Measurements from ENCODE around the gene TP53I13. TPM values are rescaled to one million over a fixed set of nuclear protein-coding genes. Genes with fewer than 3 reads are reported as not detected.

The TP53I13 gene
- total and polyA plus RNA-seq, 2 of the 13 experiments (the other 11 are each of a cell fraction or from before 2014, with no cell fraction given) = 16.9 to 25.7 TPM

- TF ChIP-seq SETDB1 (CRISPR knock-in tag; IDR thresholded peaks at IDR 0.05; ENCODE audit: borderline replicate concordance) = no peak
- TF ChIP-seq ZC3H13 (CRISPR knock-in tag; IDR thresholded peaks at IDR 0.05) = no peak
- TF ChIP-seq MYNN (CRISPR knock-in tag; IDR thresholded peaks at IDR 0.05; ENCODE audit: low read depth) = no peak
- TF ChIP-seq HNF1A (IDR thresholded peaks at IDR 0.05; ENCODE audit: low read depth) = no peak
- TF ChIP-seq HNF1A (CRISPR knock-in tag; IDR thresholded peaks at IDR 0.05; ENCODE audit: borderline replicate concordance) = no peak; the same call in 1 of the 2 replicates
- TF ChIP-seq ZMYM3 (CRISPR knock-in tag; IDR thresholded peaks at IDR 0.05) = no peak
- no peak for TF ChIP-seq ZXDC (CRISPR knock-in tag; IDR thresholded peaks at IDR 0.05)
- TF ChIP-seq ZNF224 (CRISPR knock-in tag; IDR thresholded peaks at IDR 0.05) = no peak
- no peak for TF ChIP-seq ZNF546 (CRISPR knock-in tag; conservative IDR thresholded peaks at IDR 0.05)
- TF ChIP-seq POLR2AphosphoS2 (IDR thresholded peaks at IDR 0.05; ENCODE audit: low read depth, low read length) = no peak
- TF ChIP-seq ZNF460 (CRISPR knock-in tag; IDR thresholded peaks at IDR 0.05; ENCODE audit: borderline replicate concordance) = no peak
- TF ChIP-seq GMEB2 (CRISPR knock-in tag; IDR thresholded peaks at IDR 0.05; ENCODE audit: low read depth) = no peak
- TF ChIP-seq ZNF550 (CRISPR knock-in tag; IDR thresholded peaks at IDR 0.05; ENCODE audit: borderline replicate concordance) = no peak
- peak; percentile 39; the same call in 1 of the 2 replicates for TF ChIP-seq MYC (CRISPR knock-in tag; IDR thresholded peaks at IDR 0.05; ENCODE audit: borderline replicate concordance)
- no peak for TF ChIP-seq XBP1 (CRISPR knock-in tag; IDR thresholded peaks at IDR 0.05)
- no peak for TF ChIP-seq NBN (conservative IDR thresholded peaks at IDR 0.05)
- no peak for TF ChIP-seq HOXA7 (CRISPR knock-in tag; IDR thresholded peaks at IDR 0.05)
- no peak for TF ChIP-seq E2F1 (CRISPR knock-in tag; IDR thresholded peaks at IDR 0.05)
- TF ChIP-seq ZNF737 (CRISPR knock-in tag; IDR thresholded peaks at IDR 0.05; ENCODE audit: borderline replicate concordance) = no peak
- no peak for TF ChIP-seq KDM5A (IDR thresholded peaks at IDR 0.05; ENCODE audit: borderline replicate concordance, low read length)
Observed at GRCh38 chr17:29579866-29580771, 11.6 kb downstream of the TP53I13 start (continued).

Data from HepG2 (cell line).